GM21528 (cell line): ENCODE results near the gene HS3ST3B1.

ENCODE experiments used
- ATAC-seq: cut with Tn5 transposase; IDR thresholded peaks from one replicate; pipeline ENCODE4 v1.9.1; 2021; ENCODE audit warnings: mild to moderate bottlenecking, moderate library complexity; ENCODE audit not compliant: unreplicated experiment, low FRiP score

Gene HS3ST3B1

GRCh38 chr17:14320098-14320497, 19.2 kb downstream of the HS3ST3B1 start:
- no peak for ATAC-seq

GRCh38 chr17:14320734-14321475, 20.0 kb downstream of the HS3ST3B1 start:
- ATAC-seq: no peak

- no peak for ATAC-seq
Measured at GRCh38 chr17:14321476-14321949, 20.6 kb downstream of the HS3ST3B1 start.

DNA sequence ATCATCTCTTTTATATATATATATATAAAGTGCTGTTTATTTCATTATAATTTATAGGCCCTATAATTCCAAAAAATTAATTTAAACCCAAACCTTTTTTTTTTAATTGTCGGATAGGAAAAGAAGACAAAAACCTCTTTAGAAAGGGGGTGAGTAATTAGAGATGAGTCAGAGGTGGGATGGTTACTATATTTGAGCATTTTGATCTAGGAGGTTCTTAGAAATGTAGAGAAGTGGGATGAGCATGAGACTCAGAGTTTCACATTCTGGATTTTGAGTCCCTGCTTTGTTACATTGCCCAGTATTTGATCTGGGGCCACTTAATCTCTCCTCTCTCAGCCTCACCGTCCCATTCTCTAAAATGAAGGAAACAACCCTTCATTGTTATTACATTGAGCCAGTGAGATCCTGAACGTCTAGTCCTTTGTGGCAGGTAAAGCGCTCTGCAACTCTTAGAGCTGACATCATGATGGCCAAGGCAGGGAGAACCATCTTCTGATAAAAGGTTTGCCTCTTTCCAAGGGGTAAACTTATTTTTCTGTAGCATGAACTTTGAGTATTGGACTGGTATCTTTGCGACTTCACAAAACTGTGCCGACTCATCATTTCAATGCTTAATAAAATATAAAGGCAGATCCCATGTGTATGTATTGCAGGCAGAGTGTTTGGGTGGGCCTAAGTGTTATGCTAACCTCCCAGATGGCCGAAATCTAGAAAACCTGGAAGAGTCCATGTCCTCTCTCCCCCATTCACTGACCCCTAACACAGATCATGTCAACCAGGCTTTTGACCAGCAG, 21.3 kb downstream of the HS3ST3B1 start:
- ATAC-seq: no peak

GRCh38 chr17:14323522-14323981, 22.7 kb downstream of the HS3ST3B1 start:
- no peak for ATAC-seq

GRCh38 chr17:14325618-14326167, 24.8 kb downstream of the HS3ST3B1 start:
- no peak for ATAC-seq

- ATAC-seq: no peak
Measured at GRCh38 chr17:14329900-14330491, 29.1 kb downstream of the HS3ST3B1 start.

- ATAC-seq: no peak
Measured at GRCh38 chr17:14330492-14330962, 29.6 kb downstream of the HS3ST3B1 start.

DNA sequence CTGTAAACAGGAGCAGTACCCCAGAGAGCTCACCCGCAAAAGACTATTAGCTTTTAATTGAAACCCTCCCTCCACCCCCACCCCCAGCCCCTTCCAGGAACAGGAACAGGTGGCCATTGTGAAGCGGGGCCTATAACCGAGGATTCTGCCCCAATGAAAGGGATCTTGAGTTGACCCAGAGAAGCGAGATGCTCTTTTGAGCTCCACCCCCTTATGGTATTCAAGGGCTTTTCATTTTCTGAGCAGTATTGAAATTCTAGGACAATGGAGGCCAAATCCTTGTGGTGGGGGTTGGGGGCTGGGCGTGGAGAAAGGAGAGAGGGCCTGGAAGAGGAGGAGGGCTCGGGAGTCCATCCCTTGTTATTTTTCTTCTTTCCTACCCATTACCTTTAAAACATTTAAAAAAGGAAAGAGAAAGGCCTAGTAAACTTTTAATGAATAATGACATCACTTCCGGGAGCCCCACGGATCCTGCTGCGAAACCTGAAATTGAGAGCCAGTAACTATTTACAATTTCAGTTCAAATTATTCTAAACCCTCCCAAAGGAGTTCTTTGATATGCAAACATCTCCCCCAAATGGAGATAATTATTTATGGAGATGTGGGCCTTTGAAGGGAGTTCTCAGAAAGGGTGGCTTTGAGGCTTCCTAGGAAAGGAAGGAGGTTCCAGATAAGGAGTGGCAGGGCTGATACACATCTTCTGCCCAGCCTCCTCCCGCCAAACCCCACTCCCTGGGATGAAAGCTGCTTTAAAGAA, 30.5 kb downstream of the HS3ST3B1 start:
- no peak for ATAC-seq

GRCh38 chr17:14331982-14332298, 31.1 kb downstream of the HS3ST3B1 start:
- ATAC-seq: no peak

GRCh38 chr17:14332331-14332730, 31.4 kb downstream of the HS3ST3B1 start:
- ATAC-seq: no peak

DNA sequence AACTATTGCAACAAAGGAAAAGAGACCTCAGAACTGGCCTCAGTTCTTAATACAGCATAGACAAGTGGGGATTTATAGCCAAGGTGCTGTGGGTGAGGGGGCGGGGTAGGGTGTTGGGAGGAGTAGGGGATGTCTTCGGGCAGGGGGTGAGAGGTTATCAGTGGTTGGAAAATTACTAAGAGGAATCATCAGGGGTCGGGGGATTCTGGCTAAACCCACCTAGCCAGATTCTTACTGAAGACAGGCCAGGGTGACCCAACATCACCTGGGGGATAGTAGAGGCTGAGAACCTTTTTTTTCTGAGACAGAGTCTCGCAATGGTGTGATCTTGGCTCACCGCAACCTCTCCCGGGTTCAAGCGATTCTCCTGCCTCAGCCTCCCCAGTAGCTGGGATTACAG, 32.6 kb downstream of the HS3ST3B1 start:
- ATAC-seq: no peak

- no peak for ATAC-seq
Measured at GRCh38 chr17:14334276-14334840, 33.5 kb downstream of the HS3ST3B1 start.

DNA sequence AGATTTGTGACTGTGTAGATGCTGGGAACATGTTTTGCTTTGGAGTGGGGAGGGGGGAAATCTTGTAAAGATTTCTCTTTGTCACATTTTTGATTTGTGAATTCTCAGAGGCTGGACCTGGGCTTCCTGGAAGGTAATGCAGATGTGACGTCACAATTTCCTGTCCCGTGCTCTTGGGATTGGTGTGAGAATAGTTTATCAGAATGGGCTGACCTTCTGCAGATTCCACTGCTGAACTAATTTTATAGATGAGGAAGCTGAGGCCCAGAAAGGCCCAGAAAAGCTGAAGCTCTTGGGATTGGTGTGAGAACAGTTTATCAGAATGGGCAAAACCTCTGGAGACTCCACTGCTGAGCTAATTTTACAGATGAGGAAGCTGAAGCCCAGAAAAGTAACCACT, 34.0 kb downstream of the HS3ST3B1 start:
- no peak for ATAC-seq

DNA sequence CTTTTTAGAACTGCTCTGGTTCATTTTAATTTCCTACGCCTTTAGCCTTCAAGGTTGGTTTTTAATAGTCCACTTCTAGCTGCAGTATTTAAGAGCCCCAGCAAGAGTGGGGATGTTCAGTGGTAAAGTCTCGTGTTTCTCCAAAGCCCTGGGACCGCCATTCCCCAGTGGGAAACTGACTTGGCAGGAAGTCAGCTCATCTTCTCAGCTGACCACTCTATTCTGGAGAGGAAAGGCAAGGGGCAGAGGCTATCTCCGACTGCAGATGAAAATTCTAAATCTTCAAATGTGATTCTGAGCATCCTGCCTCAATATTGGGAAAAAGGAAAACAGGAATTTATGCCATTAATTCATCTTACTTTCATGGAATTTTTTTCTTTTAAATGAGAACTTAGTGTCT, 35.5 kb downstream of the HS3ST3B1 start:
- ATAC-seq: no peak

- peak; percentile 83 for ATAC-seq
Measured at GRCh38 chr17:14337596-14338079, 36.8 kb downstream of the HS3ST3B1 start.

DNA sequence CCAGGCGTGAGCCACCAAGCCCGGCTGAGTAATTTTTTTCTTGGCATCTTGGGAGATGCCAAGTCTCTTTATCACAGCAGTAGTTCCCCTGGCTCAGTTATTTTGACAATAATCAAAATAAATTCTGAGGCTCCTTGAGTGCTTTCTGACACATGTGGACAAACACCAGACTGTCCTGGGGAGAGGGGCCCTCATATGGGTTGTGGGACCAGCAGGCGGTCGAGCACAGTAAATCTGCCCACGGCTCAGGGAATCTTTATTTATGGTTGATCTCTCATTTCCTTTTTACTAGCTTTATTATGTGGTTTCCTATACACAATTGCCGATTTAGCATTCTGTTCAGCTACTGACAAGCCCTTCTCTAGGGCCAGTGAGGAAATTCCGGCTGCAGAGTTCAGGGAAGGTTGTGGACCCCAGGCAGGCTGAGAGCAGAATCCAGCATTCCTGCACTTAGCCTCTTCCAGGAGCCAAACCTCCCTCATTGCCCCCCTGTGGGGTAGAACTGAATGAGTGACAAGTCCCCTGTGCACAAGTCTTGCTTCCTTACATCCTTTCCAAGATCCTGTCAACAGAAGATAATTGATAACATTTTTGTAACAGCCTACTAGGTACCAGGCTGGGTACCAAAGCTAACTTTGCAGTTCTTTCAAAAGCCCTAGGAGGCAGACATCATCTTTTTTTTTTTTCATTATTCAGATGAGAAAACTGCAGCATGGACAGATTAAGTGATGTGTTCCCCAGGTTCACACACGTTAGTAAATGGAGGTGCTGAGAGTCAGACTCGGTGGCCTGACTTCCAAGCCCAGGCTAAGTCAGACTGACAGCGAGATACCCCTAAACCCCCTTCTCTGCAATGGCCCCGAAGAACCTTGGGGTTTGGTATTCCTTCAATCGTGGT, 40.2 kb downstream of the HS3ST3B1 start:
- ATAC-seq: no peak

DNA sequence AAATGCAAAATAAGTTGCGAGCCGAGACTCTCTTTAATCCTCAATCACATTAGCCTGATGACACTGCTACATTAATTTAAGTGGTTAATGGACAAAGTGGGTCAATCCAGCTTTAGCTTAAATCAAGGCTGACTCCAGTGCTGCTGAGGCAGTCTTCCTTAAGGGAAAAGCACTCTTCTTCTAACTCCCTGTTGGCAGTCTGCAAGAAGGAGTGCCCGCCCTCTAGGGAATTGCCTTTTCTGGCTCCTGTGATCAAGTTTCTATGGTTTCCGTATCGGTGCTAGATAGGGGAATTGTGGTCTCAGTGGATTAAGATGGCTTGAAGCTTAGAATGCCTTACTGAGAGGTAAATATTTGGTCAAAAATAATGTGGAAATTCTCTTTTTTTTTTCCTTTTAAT, 41.0 kb downstream of the HS3ST3B1 start:
- ATAC-seq: no peak

GRCh38 chr17:14346801-14347200, 45.9 kb downstream of the HS3ST3B1 start:
- ATAC-seq: no peak
